ENCODE measurements around the gene NUDT19.
A peak's percentile ranks its signal among the peaks of the same experiment; 100 is the strongest.
"Not testable (repeated sequence)": the region's sequence is repeated elsewhere in the genome, so short reads cannot be mapped to it uniquely, and the experiment has no call there.

The NUDT19 gene

DNA sequence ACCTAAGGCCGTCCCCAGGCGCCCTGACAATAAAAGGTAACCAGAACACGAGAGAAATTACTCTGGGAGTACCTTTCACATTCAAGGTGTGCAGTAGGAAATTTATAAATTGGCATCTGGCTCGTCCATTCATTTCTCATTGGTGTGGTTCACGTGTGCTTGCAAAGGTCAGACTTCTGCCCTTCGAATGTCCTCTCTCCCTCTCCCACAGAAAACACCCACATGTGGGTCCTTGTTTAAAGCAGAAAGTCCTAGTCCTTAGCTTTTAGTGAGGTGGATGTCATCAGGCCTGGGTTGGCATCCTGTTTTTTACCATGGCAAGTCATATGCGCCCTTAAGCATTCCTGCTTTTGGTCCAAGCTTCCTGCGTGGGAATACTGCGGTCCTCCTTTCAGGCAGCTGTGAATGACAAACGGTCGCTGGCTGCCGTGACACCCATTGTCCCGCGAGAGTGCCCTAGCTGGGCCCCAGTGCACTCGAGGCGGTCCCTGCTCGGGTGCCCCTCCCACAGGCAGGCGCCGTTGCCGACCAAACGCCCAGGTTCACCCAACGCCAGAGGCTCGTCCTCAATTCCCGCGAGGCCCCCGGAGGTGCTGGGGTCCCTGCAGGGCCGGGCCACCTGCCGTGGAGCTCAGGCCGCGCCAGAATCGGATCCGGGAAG lies at the start of gene NUDT19:
NUDT19 (plus strand) TSS at position 531 of the 661 bp plus-strand sequence. CDS start 140 bp downstream, outside the sequence.
- peak; percentile 57 for DNase-seq (ENCODE audit: low read depth, low spot score)

DNA sequence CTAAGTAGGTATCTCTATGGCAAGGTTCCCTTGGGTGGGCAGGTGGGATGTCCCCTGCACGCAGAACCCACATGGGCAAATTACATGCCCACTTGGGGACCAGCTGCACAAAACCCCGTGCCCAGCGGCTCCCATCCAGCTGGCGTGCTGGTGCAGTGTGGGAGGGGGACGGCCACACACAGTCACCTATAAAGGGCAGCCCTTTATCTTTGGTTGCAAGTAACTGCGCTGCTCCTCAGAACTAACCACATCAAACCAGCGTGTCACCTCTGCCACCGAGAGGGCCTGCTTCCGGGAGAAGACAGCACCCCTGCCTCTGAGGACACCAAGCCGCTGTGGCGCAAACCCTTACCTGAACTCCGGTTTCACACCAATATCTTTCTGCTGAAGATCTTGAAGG lies 48.9 kb upstream of the NUDT19 start:
- DNase-seq (ENCODE audit: low read depth, low spot score): peak; percentile 41

DNA sequence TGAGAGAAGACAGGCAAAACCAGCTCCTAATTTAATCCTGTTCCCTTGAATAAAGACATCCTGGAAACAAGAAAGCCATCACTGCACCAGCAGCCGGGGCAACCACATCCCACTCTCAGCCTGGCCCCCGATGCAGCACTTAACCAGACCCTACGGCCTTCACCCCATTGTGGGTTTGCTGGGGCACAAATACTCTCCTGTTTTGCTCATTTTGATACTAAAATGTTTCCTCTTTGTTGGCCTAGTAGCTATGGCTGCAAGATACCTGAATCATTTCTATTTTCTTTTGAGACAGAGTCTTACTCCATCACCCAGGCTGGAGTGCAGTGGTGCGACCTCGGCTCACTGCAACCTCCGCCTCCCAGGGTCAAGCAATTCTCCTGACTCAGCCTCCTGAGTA lies 45.1 kb upstream of the NUDT19 start:
- DNase-seq (ENCODE audit: low read depth, low spot score): no peak

DNA sequence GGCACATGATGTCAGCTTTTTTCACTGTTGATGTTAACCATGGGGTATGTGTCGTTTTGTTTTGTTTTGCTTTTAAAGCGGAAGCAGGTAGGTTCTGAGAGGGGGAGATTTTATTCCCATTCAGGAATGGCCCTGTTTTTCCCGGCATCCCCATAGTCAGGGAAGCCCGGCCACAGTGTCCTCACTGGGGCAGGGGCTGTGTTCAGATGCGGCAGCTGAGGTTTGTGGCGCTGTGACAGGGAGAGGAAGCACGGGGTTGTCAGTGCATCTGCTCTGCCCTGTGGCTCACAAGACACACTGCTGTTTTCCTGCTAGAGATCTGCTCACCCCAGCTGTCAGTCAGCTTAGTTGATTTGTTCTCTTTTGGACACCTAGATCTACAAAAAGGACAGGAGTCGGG lies 44.3 kb upstream of the NUDT19 start:
- no peak for DNase-seq (ENCODE audit: low read depth, low spot score)

DNA sequence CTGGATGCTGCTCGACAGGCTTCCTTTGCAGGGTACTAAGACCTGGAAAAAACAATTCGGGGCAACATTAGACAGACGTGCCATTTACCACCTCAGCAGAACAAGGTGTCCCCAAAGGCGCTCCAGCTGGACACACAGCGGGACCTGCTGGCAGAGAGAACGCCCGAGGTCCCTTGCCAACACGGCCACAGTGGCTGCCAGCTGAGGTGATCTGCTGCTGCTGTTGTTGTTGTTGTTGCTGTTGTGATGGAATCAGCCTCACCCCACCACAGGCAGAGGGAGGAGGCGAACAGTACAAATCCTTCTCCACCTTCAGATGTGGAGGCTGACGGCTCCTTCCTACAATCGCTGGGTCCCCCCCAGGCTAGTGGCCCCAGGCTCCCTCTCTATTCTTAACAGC lies 41.9 kb upstream of the NUDT19 start:
- no peak for DNase-seq (ENCODE audit: low read depth, low spot score)

DNA sequence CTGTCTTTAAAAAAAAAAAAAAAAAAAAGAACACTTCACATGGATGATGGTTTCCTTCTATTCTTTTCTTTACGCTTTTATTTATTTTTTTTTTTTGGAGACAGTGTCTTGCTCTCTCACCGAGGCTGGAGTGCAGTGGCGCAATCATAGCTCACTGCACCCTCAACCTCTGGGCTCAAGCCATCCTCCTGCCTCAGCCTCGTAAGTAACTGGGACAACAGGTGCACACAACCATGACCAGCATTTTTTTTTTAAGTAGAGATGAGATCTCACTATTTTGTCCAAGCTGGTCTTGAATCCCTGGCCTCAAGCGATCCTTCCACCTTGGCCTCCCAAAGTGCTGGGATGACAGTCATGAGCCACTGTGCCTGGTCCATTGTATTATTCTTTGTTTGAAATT lies 41.0 kb upstream of the NUDT19 start:
- no peak for DNase-seq (ENCODE audit: low read depth, low spot score)

DNA sequence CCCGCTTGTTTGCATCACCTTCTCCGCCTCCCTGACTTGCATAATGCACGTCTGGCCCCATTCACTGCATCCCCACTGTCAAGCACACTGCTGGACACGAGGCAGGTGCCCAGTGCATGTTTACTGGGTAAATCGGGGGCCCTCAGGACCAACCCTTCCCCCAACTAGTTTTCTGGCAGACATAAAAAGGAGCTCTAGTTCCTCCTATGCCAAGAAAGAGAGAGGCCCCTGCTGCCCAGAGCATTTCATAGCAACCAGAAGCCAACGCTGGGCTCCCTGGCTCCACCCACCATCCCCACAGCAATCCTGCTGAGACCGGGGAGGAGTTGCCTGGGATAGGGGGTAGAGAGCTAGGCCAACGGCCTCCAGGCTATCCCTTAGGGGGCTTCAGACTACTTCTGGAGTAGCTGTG lies 39.9 kb upstream of the NUDT19 start:
- no peak for DNase-seq (ENCODE audit: low read depth, low spot score)

DNA sequence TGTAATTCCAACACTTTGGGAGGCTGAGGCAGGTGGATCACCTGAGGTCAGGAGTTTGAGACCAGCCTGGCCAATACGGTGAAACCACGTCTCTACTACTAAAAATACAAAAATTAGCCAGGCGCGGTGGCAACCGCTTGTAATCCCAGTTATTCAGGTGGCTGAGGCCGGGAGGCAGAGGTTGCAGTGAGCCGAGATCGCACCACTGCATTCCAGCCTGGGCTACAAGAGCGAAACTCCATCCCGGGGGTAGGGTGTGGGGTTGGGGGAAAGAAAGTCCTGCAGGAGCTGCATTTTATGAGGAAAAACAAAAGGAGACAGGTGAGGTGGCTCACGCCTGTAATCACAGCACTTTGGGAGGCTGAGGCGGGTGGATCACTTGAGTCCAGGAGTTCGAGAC lies 39.3 kb upstream of the NUDT19 start:
- DNase-seq (ENCODE audit: low read depth, low spot score): not testable (repeated sequence)

DNA sequence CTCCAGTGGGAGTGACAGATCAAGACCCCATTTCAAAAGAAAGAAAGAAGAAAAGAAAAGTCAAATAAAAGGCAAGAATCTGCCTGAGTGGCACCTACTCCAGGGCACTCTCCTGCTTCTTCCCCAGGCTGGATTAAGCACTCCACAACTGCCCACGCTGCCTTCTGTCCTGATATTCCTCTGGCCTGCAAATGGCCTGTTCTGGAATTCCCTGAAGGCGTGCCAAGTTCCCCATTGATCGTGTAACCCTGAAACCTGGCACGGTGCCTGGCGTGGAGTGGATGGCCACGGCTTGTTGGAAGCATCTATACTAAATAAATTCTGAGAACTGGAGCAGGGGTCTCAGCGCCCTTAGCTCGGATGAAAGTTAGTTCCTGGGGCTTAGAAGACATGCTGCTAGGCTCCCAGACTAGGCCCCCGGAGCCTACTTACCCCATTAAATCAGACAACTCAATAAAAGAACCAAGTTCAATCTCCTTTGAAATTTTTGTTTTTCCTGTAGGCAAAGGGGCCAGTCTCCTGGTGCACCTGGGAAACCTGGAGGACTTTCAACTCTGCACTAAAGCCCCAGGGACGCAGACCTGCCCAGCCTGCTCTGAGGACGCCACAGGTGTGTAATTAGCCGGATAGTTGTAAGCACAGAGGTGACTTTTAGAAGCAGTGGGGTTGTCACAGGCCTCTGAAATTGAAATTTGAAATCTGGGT lies 38.6 kb upstream of the NUDT19 start:
- DNase-seq (ENCODE audit: low read depth, low spot score): no peak

DNA sequence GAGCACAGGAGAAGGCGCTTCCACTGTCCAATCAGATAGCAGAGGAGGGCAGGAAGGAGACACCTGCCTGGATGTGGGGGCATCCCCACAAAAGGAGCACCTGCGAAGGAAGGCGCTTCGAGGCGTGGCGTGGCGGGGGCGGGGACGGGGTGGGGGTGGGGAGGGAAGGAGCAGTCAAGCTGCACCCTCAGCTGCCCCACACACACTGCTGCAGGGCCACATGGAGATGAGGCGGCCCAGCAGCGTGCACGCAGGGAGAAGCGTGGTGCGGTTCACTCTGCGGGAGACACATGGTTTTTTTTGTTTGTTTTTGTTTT lies 38.1 kb upstream of the NUDT19 start:
- DNase-seq (ENCODE audit: low read depth, low spot score): no peak

DNA sequence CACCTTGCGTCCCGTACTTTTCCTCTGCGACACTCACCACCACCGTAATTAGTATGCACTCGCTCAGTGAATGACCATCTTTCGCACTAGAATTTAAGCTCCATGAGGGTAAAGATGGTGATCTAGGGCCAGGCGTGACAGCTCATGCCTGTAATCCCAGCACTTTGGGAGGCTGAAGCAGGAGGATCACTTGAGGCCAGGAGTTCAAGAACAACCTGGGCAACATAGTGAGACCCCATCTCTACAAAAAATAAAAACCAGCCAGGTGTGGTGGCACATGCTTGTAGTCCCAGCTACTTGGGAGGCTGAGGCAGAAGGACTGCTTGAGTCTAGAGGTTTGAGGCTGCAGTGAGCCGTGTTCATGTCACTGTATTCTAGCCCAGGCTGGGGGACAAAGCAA lies 35.2 kb upstream of the NUDT19 start:
- DNase-seq (ENCODE audit: low read depth, low spot score): not testable (repeated sequence)

DNA sequence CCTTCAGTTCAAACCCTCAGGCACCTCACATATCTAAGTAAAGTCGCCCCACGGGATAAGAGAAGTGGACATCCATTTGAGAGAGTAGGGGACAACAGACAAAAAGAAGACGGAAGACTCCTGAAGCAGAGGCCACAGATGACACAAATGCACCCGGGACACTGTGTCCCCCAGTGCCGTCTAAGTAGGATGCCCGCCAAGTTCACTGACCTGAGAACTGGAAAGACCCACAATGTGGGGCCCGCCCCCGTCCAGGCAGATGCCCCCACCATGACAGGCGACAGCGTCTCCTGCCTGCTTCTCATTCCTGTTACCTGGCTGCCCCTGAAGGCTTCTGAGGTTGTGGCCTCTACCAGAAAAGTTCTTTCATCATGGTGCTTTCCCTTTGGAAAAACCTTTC lies 33.5 kb upstream of the NUDT19 start:
- DNase-seq (ENCODE audit: low read depth, low spot score): no peak

DNA sequence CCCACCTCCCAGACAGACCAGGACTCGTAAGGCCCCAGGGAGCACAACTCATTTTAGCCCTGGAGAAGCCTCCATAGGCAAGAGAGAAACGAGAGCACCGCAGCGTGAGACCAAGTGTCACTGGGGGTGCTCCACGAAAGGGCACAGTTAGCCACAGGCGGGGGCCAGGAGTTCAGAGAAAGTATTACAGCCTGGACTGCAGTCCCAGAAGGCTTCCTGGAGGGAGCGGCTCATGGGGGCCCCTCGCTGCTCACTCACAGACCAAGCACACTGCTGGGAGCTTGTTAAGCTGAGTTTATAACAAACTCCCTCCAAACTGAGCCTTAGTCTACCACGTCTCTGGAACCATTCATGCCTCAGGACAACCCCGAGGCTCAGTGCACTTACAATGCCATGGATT lies 33.1 kb upstream of the NUDT19 start:
- DNase-seq (ENCODE audit: low read depth, low spot score): no peak

DNA sequence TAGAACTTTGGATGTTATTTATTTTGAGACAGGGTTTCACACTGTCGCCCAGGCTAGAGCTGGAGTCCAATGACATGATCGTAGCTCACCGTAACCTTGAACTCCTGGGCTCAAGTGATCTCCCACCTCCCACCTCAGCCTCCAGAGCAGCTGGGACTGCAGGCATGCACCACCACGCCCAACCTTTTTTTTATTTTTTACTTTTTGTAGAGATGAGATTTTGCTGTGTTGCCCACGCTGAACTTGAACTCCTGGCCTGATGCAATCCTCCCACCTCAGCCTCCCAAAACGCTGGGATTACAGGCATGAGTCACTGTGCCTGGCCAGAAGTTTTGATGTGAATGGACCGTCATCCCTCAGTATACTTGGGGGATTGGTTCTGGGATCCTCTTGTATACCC lies 30.3 kb upstream of the NUDT19 start:
- DNase-seq (ENCODE audit: low read depth, low spot score): no peak

DNA sequence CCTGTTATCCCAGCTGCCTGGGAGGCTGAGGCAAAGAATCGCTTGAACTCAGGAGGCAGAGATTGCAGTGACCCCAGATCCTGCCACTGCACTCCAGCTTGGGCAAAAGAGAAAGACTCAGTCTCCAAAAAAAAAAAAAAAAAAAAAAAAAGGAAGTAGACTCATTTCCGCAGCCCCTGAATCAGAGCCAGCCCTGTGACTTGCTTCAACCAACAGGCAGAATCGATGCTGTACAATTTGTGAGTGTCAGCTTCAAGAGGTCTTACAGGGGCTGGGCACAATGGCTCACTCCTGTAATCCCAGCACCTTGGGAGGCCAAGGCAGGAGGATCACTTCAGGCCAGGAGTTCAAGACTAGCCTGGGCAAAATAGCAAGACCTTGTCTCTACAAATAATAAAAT lies 29.4 kb upstream of the NUDT19 start:
- DNase-seq (ENCODE audit: low read depth, low spot score): no peak

DNA sequence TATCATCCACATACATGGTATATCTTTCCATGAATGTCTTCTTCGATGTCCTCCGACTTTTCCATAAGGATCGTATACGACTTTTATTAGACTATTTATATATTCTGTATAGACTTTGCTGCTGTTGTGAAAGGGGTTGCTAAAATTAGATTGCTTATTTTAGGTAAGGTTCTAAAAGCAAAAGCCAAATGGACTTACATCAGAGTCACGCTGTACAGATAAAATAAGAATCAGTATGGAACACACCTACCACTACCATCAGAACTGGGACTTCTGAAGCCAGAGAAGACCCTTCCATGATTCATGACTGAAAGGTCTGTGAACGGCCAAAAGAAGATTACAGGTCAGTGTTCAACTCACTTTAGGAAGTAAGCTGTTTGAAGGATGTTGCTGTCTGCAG lies 25.5 kb upstream of the NUDT19 start:
- DNase-seq (ENCODE audit: low read depth, low spot score): no peak

DNA sequence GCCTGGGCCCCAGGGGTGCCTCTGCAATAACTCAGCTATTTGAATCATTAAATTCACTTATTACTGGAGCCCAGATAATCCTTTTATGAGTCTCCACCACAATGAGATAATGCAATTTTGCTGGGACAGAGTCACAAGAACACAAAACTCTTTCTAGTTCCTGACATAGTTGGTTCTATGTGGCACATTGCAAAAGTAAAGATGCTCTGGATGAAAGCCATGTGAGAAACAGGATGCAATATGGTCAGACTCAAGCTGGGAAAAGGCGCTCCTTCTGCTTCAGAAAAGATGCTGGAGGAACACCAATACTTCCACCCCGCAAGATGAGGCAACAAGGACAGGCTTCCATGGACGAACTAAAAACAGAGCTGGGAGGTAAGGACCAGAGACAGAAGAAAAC lies 22.3 kb upstream of the NUDT19 start:
- no peak for DNase-seq (ENCODE audit: low read depth, low spot score)

DNA sequence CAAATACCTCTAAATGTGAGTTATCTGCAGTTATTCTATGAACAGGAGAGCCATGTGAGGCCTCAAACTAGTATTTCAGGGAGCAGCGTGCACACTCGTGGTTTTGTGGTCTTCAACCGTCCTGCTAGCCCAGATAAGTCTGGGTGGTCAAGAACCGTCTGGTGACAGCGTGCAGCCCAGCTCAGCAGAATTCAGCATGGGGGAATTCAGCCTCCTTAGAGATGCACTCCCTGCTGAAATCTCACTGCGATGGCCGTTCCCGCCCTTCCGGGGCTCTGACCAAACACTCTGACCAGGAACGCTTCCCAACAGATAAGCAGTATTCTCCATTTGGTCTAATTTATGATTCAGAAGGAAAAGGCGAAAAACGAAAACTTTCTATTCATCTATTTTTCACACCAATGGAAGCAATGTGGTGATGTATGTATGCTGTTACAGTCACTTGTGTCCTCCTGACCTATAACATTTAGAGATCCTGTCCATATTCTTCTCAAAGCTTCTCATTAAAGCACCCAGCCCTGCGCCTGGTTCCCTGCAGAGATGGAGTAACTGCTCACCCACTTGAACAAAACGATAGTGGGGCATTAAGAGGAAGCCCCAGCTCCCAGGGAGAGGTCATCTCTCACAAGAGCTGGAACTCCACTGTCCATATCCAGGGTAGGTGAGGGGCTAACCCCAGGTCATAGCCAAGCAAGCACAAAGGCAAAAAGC lies 19.6 kb upstream of the NUDT19 start:
- no peak for DNase-seq (ENCODE audit: low read depth, low spot score)

DNA sequence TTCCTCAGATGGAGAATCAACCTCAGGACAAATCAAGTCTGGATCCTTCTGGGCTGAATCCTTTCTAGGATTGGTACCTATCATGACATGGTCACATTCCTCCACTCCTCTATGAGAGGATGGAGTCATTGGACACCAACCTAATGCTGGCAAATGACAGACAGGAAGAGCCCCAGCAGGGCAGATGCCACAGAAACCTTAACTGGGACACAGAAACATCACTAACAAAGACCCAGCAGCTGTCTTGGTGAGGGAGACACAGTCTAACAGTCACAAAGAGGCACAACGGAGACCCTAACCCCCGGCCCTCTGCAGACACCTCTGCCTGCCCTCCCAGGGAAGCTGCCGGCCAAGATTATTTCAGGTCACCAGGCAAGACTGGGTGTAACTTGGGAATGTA lies 18.8 kb upstream of the NUDT19 start:
- DNase-seq (ENCODE audit: low read depth, low spot score): no peak

DNA sequence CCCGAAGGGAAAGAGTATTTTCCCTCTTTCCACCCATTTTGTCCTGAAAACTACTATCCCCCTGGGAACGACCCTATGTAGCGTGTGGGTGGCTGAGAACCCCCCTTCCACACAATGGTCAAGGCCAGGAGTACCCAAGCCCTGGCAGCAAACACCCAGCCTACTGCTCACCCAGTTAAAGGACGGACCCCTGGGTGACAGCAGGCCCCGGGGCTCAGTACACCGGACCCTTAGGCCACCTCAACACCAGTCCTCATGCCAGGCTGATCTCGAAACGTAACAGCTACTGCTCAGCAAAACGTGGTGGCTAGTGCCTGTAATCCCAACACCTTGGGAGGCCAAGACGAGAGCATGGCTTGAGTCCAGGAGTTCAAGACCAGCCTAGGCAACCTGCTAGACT lies 18.0 kb upstream of the NUDT19 start:
- no peak for DNase-seq (ENCODE audit: low read depth, low spot score)

DNA sequence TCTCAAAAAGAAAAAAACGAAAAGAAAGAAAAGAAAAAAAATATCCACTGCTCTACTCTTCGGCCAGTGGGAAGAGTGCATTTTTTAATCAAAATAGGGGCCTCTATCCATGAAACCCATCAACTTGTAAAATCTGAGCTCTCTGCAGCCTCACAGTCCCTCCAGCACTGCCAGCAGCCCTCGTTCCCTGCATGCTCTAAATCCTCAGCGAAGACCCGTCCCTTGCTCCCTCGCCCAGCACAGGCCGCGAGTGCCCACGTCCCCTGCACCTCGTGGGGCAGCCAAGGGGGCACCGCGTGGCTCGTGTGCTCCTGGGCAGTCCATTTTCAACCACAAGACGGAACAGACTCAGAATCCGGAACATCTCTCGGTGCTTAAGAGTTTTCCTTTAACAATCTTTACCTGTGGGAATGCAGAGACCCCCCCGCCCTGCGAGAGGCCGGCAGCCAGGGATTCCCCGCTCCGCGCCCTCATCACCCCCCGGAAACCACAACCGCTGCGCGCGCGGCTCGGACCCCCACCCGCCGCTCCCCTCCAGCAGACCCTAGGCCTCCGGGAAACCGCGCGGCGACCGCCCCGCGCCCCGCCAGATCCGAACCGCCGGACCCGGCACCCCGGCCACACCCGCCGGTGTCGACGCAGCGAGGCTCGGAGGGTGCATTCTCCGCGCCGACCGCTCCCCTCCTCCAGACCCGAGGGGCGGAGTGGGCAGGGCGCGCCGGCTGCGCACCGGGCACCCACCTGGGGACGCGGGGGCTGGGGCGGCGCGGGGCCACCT lies 17.3 kb upstream of the NUDT19 start:
- DNase-seq (ENCODE audit: low read depth, low spot score): no peak

Data from activated naive CD8-positive, alpha-beta T cell treated with anti-CD3 and anti-CD28 coated beads, Interleukin-2, amount 50 U/mL, for 16 hours (primary cell).